ENCODE measurements around the gene TASP1.

TASP1 gene

DNA sequence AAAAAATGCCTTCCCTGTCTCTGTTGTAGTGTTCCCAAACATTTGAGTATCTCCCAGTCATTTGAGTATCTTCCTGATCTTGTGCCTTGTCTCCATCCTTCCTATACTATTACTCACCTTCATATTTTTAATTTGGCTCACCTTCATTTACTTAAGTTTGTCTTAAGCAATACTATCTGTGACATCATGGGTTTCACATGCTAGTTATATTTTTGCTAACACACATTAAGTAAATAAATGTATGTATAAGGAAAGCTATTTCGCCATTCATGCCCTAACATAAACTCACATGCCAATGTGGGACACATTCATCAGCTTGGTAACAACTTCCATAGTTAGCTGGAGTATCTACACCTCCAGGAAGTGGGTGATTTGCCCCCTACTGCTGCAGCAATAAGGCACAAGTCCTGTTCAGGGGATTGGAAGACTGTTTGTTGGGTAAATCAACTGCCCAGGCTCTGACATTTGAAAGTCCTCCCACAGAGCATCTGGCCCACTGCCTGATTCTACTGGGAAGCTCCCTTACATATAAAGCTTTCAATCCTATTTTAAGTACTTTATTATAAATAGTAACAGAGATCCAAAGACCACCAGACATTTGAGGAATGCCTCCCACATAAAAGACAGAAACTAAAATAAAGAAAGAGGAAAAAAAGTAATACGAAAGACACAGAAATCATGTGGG is 285.3 kb downstream of the TASP1 start:
- DNase-seq (ENCODE audit: low read depth) = no peak
- no peak overlapping the region for H3K4me3 ChIP-seq (ENCODE audit: low read depth, low read length)
- TF ChIP-seq, protein P1, sequence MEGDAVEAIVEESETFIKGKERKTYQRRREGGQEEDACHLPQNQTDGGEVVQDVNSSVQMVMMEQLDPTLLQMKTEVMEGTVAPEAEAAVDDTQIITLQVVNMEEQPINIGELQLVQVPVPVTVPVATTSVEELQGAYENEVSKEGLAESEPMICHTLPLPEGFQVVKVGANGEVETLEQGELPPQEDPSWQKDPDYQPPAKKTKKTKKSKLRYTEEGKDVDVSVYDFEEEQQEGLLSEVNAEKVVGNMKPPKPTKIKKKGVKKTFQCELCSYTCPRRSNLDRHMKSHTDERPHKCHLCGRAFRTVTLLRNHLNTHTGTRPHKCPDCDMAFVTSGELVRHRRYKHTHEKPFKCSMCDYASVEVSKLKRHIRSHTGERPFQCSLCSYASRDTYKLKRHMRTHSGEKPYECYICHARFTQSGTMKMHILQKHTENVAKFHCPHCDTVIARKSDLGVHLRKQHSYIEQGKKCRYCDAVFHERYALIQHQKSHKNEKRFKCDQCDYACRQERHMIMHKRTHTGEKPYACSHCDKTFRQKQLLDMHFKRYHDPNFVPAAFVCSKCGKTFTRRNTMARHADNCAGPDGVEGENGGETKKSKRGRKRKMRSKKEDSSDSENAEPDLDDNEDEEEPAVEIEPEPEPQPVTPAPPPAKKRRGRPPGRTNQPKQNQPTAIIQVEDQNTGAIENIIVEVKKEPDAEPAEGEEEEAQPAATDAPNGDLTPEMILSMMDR (IDR thresholded peaks at IDR 0.05; ENCODE audit: low read depth, low read length, missing control alignments) = no peak

DNA sequence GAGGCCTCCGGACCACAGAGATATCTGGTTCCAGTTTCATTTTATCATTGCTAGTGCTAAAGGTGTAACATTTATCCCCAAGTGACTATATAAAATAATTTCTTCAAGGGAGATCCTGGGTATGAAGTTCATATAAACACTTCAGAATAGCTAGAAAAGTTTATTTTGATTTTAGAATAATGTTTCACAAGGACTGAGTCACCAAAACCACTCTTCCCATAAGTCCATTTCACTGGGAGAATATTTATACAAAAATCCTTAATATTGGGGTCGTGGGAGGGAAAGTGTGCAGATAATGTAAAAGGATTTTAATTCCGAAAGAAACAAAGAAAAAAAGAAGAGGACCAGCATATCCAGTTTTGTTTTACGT is 289.5 kb downstream of the TASP1 start:
- no peak overlapping the region for H3K4me3 ChIP-seq (ENCODE audit: low read depth, low read length)
- TF ChIP-seq, protein P1 (IDR thresholded peaks at IDR 0.05; ENCODE audit: low read depth, low read length, missing control alignments) = no peak
- no peak for DNase-seq (ENCODE audit: low read depth)

DNA sequence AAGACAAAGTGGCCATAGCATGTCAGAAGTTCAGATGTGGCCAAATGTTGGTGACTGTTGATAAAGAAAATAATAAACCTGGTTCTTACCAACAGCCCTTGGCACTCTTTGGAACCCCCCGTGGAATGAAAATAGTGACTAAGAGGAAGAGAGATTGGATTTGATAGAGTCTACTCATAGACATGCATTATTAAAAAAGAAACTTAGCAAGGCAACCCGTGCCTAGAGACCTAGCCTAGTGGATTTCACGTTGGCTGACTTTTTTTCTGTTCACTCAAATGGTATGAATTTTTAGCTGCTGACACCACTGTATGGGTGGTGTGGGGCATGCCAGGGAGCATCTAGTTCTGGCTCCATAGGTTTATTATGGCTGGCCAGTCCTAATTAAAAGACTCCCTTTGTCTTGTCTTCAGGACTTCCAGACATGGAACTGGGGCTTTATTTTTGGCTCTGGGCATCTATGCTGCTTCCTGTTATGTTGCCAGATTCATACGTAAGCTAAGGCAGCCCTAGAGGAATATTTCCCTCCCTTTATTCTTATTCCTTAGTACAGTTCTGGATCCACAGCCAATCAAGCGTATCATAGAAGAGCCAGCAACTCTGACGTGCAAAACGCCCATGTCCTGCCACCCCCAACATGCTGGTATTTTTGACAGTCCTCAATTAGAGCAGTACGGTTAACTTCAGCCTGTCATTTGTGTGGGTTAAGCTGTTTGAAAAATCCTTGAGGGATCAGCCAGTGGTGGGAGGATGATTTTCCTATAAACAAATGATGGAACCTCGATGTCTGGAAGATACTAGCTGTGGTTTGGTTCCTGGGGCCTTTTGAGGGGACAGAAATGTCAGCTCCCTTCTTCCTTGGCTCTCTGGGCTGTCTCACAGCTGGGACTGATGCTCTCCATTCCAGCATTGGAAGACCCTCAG is 290.2 kb downstream of the TASP1 start:
- TF ChIP-seq, protein P1 (IDR thresholded peaks at IDR 0.05; ENCODE audit: low read depth, low read length, missing control alignments) = no peak
- DNase-seq (ENCODE audit: low read depth) = no peak
- no peak overlapping the region for H3K4me3 ChIP-seq (ENCODE audit: low read depth, low read length)

DNA sequence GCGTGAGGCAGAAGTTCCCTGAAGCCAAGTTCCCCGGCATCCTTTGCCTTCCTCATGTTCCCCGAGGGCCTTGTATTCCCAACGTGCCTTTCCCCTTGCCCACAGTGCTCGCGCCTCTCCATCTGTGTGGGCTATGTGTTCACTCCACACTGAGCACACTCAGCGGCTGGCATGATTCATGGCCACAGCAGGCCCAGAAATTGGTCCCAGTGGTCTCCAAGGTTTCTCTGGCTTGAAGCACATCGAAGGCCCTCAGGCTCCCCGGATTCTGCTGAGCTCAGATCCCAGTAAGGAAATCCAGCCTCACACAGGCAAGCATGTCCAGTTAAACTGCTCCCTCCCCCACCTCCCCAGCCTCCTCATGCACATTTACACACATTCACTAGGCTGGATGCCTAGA is 294.1 kb downstream of the TASP1 start:
- H3K4me3 ChIP-seq (ENCODE audit: low read depth, low read length) = no peak overlapping the region
- TF ChIP-seq, protein P1 (IDR thresholded peaks at IDR 0.05; ENCODE audit: low read depth, low read length, missing control alignments) = no peak
- no peak for DNase-seq (ENCODE audit: low read depth)

DNA sequence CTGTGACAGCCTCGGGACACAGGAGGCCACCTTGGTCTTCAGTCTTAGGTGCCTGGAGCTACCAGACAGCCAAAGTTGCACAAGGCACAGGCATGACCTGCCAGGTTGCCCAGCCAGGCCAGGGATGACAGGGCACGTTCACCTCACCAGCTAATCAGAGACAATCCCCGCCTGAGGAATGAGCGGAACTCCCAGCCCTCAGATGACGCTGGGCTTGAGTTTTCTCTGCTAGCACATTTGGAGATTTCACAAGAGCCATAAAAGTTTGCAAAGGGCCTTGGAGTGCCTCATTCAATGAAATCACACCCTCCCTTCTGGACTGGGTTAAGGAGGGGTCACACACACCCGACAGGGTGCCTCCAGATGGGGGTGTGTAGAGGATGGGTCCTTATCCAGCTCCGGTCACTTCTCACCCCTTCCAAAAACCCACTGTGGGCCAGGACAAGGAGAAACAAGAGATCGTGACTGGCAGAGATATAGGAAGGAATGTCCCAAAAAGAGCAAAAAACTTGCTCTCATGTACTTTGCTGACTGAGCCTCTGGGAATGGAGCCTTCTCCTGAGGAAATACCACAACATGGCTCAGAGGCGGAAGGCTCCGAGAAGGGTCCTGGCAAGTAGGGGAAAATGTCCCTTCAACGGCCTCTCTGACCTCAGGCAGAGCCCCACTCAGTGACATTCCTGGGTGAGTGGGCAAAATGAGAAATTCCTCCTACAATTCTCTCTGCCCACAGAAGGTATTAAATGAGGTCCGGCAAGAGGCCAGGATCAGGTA is 296.1 kb downstream of the TASP1 start:
- DNase-seq (ENCODE audit: low read depth) = no peak
- TF ChIP-seq, protein P1 (IDR thresholded peaks at IDR 0.05; ENCODE audit: low read depth, low read length, missing control alignments) = no peak
- H3K4me3 ChIP-seq (ENCODE audit: low read depth, low read length) = no peak overlapping the region

DNA sequence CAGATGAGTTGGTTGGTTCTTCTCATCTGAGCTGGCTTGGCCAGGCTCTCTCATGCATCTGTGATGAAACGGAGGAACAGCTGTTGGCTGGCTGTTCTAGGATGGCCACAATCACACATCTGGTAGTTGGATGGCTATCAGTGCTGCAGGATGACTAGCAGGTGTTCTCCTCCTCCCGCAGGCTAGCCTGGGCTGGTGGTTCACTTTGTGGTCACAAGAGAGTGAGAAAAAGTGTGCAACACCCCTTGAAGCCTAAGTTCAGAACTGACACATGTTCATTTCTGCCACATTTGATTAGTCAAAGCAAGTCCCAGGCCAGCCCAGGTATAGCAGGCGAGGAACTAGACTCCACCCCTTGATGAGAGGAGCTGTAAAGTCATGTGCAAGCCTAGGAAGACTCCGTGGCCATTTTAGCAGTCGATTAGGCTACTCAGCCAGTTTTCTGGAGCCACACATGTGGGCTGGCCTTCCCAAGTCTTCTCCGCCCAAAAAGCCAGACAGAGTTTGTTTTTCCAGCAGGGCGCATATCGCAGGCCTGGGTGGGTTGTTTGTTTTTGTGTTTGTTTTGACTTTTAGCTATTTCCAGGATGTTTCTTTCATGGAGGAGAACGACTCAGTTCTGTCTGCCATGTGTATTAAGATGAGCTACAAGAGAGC is 296.9 kb downstream of the TASP1 start:
- H3K4me3 ChIP-seq (ENCODE audit: low read depth, low read length) = no peak overlapping the region
- DNase-seq (ENCODE audit: low read depth) = no peak
- TF ChIP-seq, protein P1 (IDR thresholded peaks at IDR 0.05; ENCODE audit: low read depth, low read length, missing control alignments) = no peak

All from GM12864 (cell line).